Measurements from ENCODE around the gene GABRG3.

GABRG3 gene

GRCh38 chr15:26970712-26971210, at the start of gene GABRG3:
GABRG3 (plus strand) TSS chr15:26971181.
- Histone ChIP-seq H3K4me1 (no peaks in the 10 kb centered on the region), H3K9me3 (no peaks in the 10 kb centered on the region), H3K4me3 (peak within 1 kb of the TSS; percentile 16), H3K27me3 (ENCODE audit: low read depth) (peaks cover 10% of the 10 kb centered on the region), H3K36me3 (replicated peaks) (no peaks in the 10 kb centered on the region)
- in situ Hi-C loops (cut with MboI; ENCODE audit: low sequenced_read_pairs), result no loop called here
- DNase-seq (ENCODE audit: low spot score in 2 of 2), result peak in 1 of 2 experiments; percentile 68

GRCh38 chr15:26921433-26921832, 49.5 kb upstream of the GABRG3 start:
- H3K9me3 ChIP-seq, result no peaks in the 10 kb centered on the region
- H3K4me3 ChIP-seq, result no peak overlapping the region
- in situ Hi-C loops (cut with MboI; ENCODE audit: low sequenced_read_pairs), result no loop called here
- H3K4me1 ChIP-seq, result no peaks in the 10 kb centered on the region
- H3K36me3 ChIP-seq (replicated peaks), result no peaks in the 10 kb centered on the region
- no peak for DNase-seq (ENCODE audit: low spot score in 2 of 2)
- no peaks in the 10 kb centered on the region for H3K27me3 ChIP-seq (ENCODE audit: low read depth)

- Histone ChIP-seq H3K9me3 (no peaks in the 10 kb centered on the region), H3K27me3 (ENCODE audit: low read depth) (no peaks in the 10 kb centered on the region), H3K36me3 (replicated peaks) (no peaks in the 10 kb centered on the region), H3K4me1 (no peaks in the 10 kb centered on the region), H3K4me3 (no peak overlapping the region)
- no peak for DNase-seq (ENCODE audit: low spot score in 2 of 2)
- in situ Hi-C loops (cut with MboI; ENCODE audit: low sequenced_read_pairs), result no loop called here
Observed at GRCh38 chr15:26926081-26926480, 44.9 kb upstream of the GABRG3 start.

GRCh38 chr15:26928051-26928450, 42.9 kb upstream of the GABRG3 start:
- DNase-seq (ENCODE audit: low spot score in 2 of 2), result no peak
- H3K36me3 ChIP-seq (replicated peaks), result no peaks in the 10 kb centered on the region
- H3K4me3 ChIP-seq, result no peak overlapping the region
- H3K9me3 ChIP-seq, result no peaks in the 10 kb centered on the region
- no peaks in the 10 kb centered on the region for H3K27me3 ChIP-seq (ENCODE audit: low read depth)
- no peaks in the 10 kb centered on the region for H3K4me1 ChIP-seq
- in situ Hi-C loops (cut with MboI; ENCODE audit: low sequenced_read_pairs), result no loop called here

- Histone ChIP-seq H3K36me3 (replicated peaks) (no peaks in the 10 kb centered on the region), H3K27me3 (ENCODE audit: low read depth) (no peaks in the 10 kb centered on the region), H3K9me3 (no peaks in the 10 kb centered on the region), H3K4me3 (no peak overlapping the region), H3K4me1 (no peaks in the 10 kb centered on the region)
- in situ Hi-C loops (cut with MboI; ENCODE audit: low sequenced_read_pairs), result no loop called here
- no peak for DNase-seq (ENCODE audit: low spot score in 2 of 2)
Observed at GRCh38 chr15:26929588-26929987, 41.4 kb upstream of the GABRG3 start.

- in situ Hi-C loops (cut with MboI; ENCODE audit: low sequenced_read_pairs), result no loop called here
- Histone ChIP-seq H3K9me3 (no peaks in the 10 kb centered on the region), H3K36me3 (replicated peaks) (no peaks in the 10 kb centered on the region), H3K27me3 (ENCODE audit: low read depth) (no peaks in the 10 kb centered on the region), H3K4me1 (no peaks in the 10 kb centered on the region), H3K4me3 (no peak overlapping the region)
- DNase-seq (ENCODE audit: low spot score in 2 of 2), result no peak
Observed at GRCh38 chr15:26934848-26935247, 36.1 kb upstream of the GABRG3 start.

- Histone ChIP-seq H3K9me3 (no peaks in the 10 kb centered on the region), H3K36me3 (replicated peaks) (no peaks in the 10 kb centered on the region), H3K4me3 (no peak overlapping the region), H3K27me3 (ENCODE audit: low read depth) (no peaks in the 10 kb centered on the region), H3K4me1 (no peaks in the 10 kb centered on the region)
- DNase-seq (ENCODE audit: low spot score in 2 of 2), result no peak
- in situ Hi-C loops (cut with MboI; ENCODE audit: low sequenced_read_pairs), result no loop called here
Observed at GRCh38 chr15:26935322-26935721, 35.7 kb upstream of the GABRG3 start.

GRCh38 chr15:26936502-26936901, 34.5 kb upstream of the GABRG3 start:
- H3K9me3 ChIP-seq, result no peaks in the 10 kb centered on the region
- no peaks in the 10 kb centered on the region for H3K27me3 ChIP-seq (ENCODE audit: low read depth)
- no peaks in the 10 kb centered on the region for H3K36me3 ChIP-seq (replicated peaks)
- in situ Hi-C loops (cut with MboI; ENCODE audit: low sequenced_read_pairs), result no loop called here
- no peak for DNase-seq (ENCODE audit: low spot score in 2 of 2)
- no peaks in the 10 kb centered on the region for H3K4me1 ChIP-seq
- no peak overlapping the region for H3K4me3 ChIP-seq

GRCh38 chr15:26937134-26937533, 33.8 kb upstream of the GABRG3 start:
- Histone ChIP-seq H3K4me1 (no peaks in the 10 kb centered on the region), H3K27me3 (ENCODE audit: low read depth) (no peaks in the 10 kb centered on the region), H3K36me3 (replicated peaks) (no peaks in the 10 kb centered on the region), H3K9me3 (no peaks in the 10 kb centered on the region), H3K4me3 (no peak overlapping the region)
- DNase-seq (ENCODE audit: low spot score in 2 of 2), result no peak
- in situ Hi-C loops (cut with MboI; ENCODE audit: low sequenced_read_pairs), result no loop called here

GRCh38 chr15:26939398-26939797, 31.6 kb upstream of the GABRG3 start:
- Histone ChIP-seq H3K9me3 (no peaks in the 10 kb centered on the region), H3K4me3 (no peak overlapping the region), H3K4me1 (no peaks in the 10 kb centered on the region), H3K27me3 (ENCODE audit: low read depth) (no peaks in the 10 kb centered on the region), H3K36me3 (replicated peaks) (no peaks in the 10 kb centered on the region)
- in situ Hi-C loops (cut with MboI; ENCODE audit: low sequenced_read_pairs), result no loop called here
- DNase-seq (ENCODE audit: low spot score in 2 of 2), result no peak

GRCh38 chr15:26941489-26941888, 29.5 kb upstream of the GABRG3 start:
- Histone ChIP-seq H3K27me3 (ENCODE audit: low read depth) (no peaks in the 10 kb centered on the region), H3K36me3 (replicated peaks) (no peaks in the 10 kb centered on the region), H3K9me3 (no peaks in the 10 kb centered on the region), H3K4me1 (no peaks in the 10 kb centered on the region), H3K4me3 (no peak overlapping the region)
- DNase-seq (ENCODE audit: low spot score in 2 of 2), result no peak
- in situ Hi-C loops (cut with MboI; ENCODE audit: low sequenced_read_pairs), result no loop called here

GRCh38 chr15:26943866-26944265, 27.1 kb upstream of the GABRG3 start:
- no peak for DNase-seq (ENCODE audit: low spot score in 2 of 2)
- in situ Hi-C loops (cut with MboI; ENCODE audit: low sequenced_read_pairs), result no loop called here
- no peaks in the 10 kb centered on the region for H3K27me3 ChIP-seq (ENCODE audit: low read depth)
- H3K4me3 ChIP-seq, result no peak overlapping the region
- no peaks in the 10 kb centered on the region for H3K9me3 ChIP-seq
- H3K36me3 ChIP-seq (replicated peaks), result no peaks in the 10 kb centered on the region
- H3K4me1 ChIP-seq, result no peaks in the 10 kb centered on the region

- Histone ChIP-seq H3K4me3 (no peak overlapping the region), H3K27me3 (ENCODE audit: low read depth) (no peaks in the 10 kb centered on the region), H3K4me1 (no peaks in the 10 kb centered on the region), H3K9me3 (no peaks in the 10 kb centered on the region), H3K36me3 (replicated peaks) (no peaks in the 10 kb centered on the region)
- DNase-seq (ENCODE audit: low spot score in 2 of 2), result no peak
- in situ Hi-C loops (cut with MboI; ENCODE audit: low sequenced_read_pairs), result no loop called here
Observed at GRCh38 chr15:26945046-26945445, 25.9 kb upstream of the GABRG3 start.

- no peak for DNase-seq (ENCODE audit: low spot score in 2 of 2)
- no peaks in the 10 kb centered on the region for H3K9me3 ChIP-seq
- in situ Hi-C loops (cut with MboI; ENCODE audit: low sequenced_read_pairs), result no loop called here
- H3K4me1 ChIP-seq, result no peaks in the 10 kb centered on the region
- H3K4me3 ChIP-seq, result no peak overlapping the region
- H3K27me3 ChIP-seq (ENCODE audit: low read depth), result no peaks in the 10 kb centered on the region
- no peaks in the 10 kb centered on the region for H3K36me3 ChIP-seq (replicated peaks)
Observed at GRCh38 chr15:26950001-26950400, 21.0 kb upstream of the GABRG3 start.

- H3K4me1 ChIP-seq, result no peaks in the 10 kb centered on the region
- H3K27me3 ChIP-seq (ENCODE audit: low read depth), result no peaks in the 10 kb centered on the region
- no peaks in the 10 kb centered on the region for H3K36me3 ChIP-seq (replicated peaks)
- H3K9me3 ChIP-seq, result no peaks in the 10 kb centered on the region
- DNase-seq (ENCODE audit: low spot score in 2 of 2), result no peak
- H3K4me3 ChIP-seq, result no peak overlapping the region
- in situ Hi-C loops (cut with MboI; ENCODE audit: low sequenced_read_pairs), result no loop called here
Observed at GRCh38 chr15:26954403-26954802, 16.6 kb upstream of the GABRG3 start.
